GM23248 (cell line): Measurements from ENCODE around the gene SPTLC1.

Experiments used
- EZH2 ChIP-seq: fragments of 200-600 bp; sonication (generic); IDR thresholded peaks from 2 replicates; pipeline ENCODE4 v1.6.1; 2018; ENCODE audit warnings: antibody characterized with exemption, mild to moderate bottlenecking; ENCODE audit not compliant: insufficient read depth, poor library complexity, severe bottlenecking
- EZH2phosphoT487 ChIP-seq: fragments of 200-600 bp; sonication (generic); IDR thresholded peaks from 2 replicates; pipeline ENCODE4 v1.6.1; 2018; ENCODE audit warnings: antibody characterized with exemption, moderate library complexity, mild to moderate bottlenecking, low read depth; ENCODE audit not compliant: insufficient read depth

DNA sequence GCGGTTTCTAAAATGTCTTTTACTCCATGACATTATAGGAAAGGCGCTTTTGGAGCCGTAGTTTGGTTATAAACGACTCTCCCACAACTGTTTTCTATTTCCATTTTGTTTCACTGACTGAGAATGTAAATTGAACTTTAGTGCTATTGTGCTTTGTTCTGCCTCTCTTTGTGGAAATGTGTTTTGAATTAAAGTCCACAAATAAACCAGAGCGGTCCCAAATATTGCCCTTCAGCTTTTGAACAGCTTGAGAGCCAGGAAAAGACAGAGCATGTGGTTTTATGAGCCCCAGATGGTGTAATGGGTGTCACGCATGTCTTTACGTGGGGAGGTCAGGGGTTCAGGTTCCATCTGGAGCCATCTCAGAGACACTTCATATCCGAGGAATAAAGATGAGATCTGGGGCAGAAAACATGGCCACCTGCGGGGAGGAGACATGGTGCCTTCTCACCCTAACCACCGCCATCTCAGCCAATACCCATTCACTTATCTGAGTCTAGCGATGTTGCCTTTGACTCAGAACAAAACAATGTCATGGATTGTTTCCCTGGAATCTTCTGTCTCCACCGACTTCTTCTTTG, 122.7 kb downstream of the SPTLC1 start:
- TF ChIP-seq EZH2phosphoT487 (no peak), EZH2 (no peak)
